ENCODE measurements around the gene EXOSC3.

GRCh38 chr9:37732952-37733351 is 51.9 kb downstream of the EXOSC3 start:
- TF ChIP-seq CTCF (IDR thresholded peaks at IDR 0.05) (no peak), POLR2A (IDR thresholded peaks at IDR 0.05) (no peak), POLR2AphosphoS5 (IDR thresholded peaks at IDR 0.05) (no peak)
